G401 (cell line): Measurements from ENCODE around the gene MXD1. TPM values are rescaled to one million over a fixed set of nuclear protein-coding genes. Genes with fewer than 3 reads are reported as not detected.
"Not testable (repeated sequence)": the region's sequence is repeated elsewhere in the genome, so short reads cannot be mapped to it uniquely, and the experiment has no call there.

ENCODE experiments used
- DNase-seq: peaks from one replicate; pipeline ENCODE4 v3.0.0-alpha.2; 2015; ENCODE audit warnings: low spot score
- in situ Hi-C: cut with HindIII; loops from 2 replicates; pipeline ENCODE4 v1.10.0; 2016; ENCODE audit warnings: low sequenced_read_pairs, mixed read lengths
- total RNA-seq: library from RNA; depleted of rRNA; stranded (reverse); fragments of >200 nt; shearing (Covaris generic); gene quantifications from 2 replicates; pipeline ENCODE4 v1.2.3, GENCODE V29; 2014; rRNA removed

Gene MXD1, protein sequence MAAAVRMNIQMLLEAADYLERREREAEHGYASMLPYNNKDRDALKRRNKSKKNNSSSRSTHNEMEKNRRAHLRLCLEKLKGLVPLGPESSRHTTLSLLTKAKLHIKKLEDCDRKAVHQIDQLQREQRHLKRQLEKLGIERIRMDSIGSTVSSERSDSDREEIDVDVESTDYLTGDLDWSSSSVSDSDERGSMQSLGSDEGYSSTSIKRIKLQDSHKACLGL
- total RNA-seq = 4.8 and 5.2 TPM in 2 replicates

DNA sequence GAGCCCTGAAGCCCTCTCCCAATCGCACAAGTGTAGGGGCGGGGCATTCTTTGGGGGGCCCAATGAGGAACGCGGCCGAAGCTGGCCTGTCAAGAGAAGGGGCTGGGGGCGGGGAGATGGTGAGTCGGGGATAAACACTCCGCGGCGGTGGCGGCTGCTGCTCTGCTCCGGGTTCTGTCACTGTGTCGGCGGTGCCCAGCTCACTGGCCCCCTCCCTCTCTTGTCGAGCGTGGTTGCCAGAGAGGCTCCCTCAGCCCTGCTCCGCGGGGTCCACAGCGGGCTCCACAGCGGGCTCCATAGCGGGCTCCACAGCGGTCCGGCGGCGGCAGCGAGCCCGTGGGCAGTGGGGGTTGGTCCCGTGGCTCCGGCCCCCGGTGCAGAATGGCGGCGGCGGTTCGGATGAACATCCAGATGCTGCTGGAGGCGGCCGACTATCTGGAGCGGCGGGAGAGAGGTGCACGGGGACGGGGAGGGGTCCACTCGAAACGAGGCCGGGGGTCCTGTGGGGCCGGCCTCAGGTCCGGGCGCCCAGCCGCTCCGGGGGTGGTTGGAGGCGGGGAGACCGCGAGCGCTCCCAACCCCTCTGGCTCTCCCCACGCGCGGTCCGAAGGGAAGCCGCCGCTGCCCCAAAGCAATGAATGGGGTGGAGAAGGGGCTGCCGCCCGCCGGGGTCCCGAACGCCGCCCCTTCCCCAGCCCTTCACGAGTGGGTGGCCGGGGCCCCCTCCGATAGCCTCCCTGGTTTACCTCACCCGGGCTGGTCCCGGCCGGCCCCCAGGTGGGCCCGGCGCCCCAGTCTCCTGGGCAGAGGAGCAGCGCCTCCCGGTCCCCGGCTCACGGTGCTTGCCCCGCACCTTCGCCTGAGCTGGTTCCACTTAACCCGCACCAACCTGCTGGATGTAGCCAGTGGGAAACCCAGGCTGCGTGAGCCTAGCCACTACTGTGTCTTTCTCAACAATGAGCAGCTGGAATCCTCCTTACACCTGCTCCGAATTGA, at the start of gene MXD1:
TSS of gene MXD1 (plus strand) at position 160 of the 996 bp plus-strand sequence. CDS start at position 382, 222 bp downstream.
- in situ Hi-C loops = no loop called here
- peak; percentile 40 for DNase-seq

DNA sequence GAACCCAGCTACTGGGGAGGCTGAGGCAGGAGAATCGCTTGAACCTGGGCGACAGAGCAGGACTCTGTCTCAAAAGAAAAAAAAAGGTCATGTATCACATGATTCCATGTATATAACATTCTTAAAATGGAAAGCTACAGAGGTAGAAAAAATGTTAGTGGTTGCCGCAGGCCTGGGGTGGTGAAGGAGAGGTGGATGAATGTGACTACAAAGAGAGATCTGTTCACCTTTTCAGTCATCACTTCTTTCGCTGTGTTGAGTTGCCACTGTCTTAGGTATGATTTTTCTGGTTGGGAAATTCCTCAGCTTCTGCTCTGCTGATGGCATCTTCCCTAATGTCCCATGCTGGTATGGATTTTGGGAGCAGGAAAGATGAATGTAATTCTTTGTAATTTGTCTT, 26.5 kb upstream of the MXD1 start:
- in situ Hi-C loops = no loop called here
- DNase-seq = no peak

DNA sequence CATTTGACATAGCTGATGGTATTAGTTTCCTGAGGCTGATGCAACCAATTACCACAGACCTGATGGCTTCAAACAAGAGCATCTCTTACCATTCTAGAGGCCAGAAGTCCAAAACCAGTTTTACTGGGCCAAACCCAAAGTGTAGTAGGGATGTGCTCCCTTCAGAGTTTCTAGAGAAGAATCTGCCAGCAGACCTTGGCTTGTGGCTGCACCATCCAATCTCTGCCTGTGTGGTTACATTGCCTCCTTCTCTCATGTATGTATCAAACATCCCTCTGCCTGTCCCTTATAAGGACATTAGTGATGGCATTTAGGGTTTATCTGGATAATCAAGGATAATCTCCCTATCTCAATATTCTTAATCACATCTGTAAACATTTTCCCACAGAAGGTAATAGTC, 25.6 kb upstream of the MXD1 start:
- DNase-seq = no peak
- in situ Hi-C loops = no loop called here

DNA sequence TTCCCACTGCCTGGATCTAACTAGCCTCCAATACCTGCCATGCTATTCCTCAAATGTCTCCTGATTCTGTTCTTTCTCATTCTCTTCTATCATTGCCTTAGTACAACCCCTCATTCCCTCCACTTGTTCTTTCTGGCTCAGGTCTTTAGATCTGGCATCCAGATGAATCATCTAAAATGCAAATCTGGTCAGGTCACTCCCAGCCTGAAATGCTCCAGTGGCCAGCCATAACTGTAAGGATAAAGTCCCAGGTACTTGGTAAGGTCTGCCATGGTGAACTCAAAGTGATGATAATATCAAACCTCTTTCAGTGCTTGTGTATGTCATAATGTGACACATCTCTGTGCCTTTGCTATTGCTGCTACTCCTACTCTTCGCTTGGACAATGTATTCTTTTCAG, 24.0 kb upstream of the MXD1 start:
- DNase-seq = no peak
- in situ Hi-C loops = no loop called here

DNA sequence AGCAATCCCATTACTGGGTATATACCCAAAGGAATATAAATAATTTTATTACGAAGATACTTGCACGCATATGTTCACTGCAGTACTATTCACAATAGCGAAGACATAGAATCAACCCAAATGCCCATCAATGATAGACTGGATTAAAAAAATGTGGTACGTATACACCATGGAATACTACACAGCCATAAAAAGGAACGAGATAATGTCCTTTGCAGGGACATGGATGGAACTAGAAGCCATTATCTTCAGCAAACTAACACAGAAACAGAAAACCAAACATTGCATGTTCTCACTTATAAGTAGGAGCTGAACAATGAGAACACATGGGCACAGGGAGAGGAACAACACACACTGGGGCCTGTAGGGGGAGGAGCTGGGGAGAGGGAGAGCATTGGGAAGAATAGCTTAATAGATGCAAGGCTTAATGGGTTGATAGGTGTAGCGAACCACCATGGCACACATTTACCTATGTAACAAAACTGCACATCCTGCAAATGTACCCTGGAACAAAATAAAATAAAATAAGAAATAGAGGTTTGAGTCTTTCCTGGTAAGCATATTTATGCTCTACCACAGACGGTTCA, 22.0 kb upstream of the MXD1 start:
- in situ Hi-C loops, DNase-seq: not testable (repeated sequence)

DNA sequence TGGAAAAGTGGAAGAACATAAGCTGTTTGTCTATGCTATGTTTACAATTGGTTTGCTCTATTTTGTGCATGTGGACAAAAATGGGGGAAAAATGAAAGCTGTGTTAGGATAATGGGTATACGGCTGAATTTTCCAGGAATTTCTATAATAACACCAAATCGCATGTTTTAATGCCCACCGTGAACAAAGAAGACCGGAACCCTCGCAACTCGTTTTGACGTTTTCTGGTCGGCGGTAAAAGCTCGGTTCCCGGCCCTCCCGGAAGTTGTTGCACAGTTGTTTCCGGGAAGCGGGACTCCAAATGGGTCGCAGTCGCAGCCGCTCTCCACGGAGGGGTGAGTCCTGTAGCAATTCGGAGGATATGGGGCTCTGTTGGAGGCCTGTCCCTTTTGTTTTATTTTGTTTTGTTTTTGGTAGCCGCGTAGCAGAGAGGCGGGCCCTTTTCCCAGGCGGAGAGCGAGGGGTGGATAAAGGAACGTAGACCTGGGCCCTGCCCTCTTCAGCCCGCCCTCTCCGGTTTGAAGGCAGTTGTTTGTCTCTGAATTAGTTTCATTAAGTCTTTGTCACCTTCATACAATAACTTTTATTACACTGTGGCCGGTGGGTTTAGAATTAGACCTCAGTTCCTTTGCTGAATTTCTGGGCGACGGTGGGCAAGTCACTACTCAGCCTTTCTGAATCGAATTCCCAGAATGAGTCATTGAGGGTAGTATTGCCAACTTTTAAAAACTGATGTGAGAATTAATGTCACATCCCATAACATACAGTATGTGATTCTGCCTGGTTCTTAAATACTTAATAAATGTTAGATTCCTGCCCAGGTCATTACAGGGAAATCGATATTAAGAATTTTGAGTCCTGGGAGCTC, 21.0 kb upstream of the MXD1 start, which contains the start of gene SNRNP27:
TSS of gene SNRNP27 (plus strand) at position 273 of the 868 bp plus-strand sequence. CDS start at position 302, 29 bp downstream.
- DNase-seq = peak; percentile 87
- in situ Hi-C loops = no loop called here

DNA sequence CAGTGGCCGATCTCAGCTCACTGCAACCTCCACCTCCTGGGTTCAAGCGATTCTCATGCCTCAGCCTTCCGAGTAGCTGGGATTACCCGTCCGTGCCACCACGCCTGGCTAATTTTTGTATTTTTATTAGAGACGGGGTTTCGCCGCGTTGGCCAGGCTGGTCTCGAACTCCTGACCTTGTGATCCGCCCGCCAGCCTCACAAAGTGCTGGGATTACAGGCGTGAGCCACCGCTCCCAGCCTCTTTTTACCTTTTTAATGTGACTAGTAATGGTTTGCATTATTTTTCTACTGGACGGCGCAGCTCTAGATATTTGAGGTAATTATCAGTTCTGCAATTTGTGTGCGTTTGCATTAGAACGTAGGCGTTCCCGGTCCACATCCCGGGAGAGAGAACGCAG, 20.2 kb upstream of the MXD1 start:
- in situ Hi-C loops = not testable (repeated sequence)

DNA sequence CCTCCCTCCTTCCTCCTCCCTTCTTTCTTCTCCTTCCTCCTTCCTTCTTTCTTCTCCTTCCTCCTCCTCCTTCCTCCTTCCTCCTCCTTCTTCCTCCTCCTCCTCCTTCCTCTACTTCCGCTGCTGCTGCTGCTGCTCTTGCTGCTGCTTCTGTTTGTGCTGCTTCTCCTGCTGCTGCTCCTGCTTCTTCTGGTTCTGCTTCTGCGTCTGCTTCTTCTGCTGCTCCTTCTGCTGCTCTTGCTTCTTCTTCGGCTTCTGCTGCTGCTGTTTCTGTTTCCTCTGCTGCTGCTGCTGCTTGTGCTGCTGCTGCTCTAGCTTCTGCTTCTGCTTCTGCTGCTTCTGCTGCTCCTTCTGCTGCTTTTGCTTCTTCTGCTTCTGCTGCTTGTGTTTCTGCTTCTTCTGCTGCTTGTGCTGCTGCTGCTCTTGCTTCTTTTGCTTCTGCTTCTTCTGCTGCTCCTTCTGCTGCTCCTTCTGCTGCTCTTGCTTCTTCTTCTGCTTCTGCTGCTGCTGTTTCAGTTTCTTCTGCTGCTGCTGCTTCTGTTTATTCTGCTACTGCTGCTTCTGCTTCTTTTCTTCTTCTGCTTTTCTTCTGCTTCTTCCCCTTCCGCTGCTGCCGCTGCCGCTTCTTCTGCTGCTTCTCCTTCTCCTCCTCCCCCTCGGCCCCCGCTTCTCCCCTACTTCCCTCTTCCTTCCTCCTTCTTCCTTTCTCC, 12.5 kb upstream of the MXD1 start:
- DNase-seq = no peak
- in situ Hi-C loops = no loop called here

More for the DNA sequence above, 20.2 kb upstream of the MXD1 start:
- DNase-seq = not testable (repeated sequence)

DNA sequence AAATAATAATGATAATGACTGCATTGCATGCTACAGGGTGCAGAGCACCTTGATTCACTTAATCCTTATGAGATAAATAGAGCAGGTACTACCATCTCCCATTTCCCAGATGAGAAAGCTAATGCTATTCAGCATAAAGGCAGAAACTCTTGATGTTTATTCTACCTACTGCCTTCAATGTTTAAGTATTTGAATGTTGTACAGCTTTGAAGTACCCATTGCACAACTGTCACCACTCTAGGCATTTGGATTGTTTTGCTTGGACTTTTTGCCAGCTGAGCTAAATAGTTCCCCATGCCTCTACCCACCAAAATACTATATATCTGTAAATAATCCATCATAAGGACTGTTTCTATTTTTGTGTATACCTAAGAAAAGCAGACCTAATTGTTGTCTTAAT, 7.7 kb upstream of the MXD1 start:
- in situ Hi-C loops = no loop called here
- DNase-seq = no peak

DNA sequence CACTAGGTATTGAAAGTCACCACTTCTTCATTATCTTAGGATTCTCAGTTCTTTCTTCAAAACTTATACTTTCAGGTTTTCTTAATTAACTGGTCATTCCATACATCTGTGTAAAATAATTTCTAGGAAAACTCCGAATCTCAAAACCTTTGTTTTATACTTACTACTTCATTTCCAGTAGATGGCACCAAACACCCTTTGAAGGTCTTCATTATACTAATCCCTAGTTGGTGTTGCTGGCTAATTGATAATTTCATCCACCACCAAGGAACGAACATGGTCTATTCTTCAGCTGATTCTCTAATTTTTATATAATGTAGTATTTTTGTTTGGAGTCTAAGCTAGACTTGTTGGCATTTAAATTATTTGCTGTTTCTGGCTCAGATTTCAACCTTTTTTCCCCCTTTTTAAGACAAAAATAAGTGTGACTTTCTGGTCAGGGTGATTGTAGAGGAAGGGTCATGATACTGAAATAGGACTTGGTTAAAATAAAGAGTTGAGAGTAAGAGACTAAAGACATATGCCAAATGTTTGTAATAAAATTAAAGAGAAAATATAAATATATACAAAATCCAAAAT, 2.8 kb upstream of the MXD1 start:
- peak; percentile 77 for DNase-seq
- in situ Hi-C loops = no loop called here

DNA sequence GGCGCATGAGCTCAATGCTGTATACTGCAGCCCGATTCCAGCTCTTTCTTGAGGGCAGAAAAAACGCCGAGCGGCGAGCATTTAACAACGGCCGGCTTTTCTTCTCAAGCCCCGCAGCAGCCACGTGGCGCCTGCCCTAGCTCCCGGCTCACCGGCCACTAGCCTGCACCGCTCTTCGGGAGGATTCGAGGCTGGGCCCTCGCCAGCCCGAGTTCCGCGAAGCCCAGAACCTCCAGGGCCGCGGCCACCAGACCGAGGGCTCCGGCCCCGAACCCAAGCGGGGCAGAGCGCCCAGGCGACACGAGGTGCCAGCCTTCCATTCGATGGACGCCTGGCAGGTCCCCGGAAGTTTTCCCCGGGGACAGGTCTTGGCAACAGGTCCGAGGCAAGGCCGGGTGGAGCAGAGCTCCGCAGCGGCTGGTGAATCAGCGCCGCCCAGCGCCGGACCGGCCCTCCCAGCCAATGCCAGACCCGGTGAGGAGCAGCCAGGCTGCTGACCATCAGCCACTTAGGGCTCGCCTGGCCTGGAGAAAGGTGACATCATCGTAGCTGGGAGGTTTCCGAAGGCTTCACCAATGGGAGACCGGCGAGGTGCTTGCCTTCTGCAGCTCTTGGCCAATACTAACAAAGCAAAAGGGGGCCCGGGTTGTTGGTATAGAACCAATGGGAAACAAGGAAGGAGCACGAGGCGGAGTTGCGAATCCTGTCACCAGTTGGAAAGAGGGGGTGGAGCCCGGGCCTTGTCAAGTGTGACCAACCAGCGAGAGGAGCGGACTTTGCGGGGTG, 552 bp upstream of the MXD1 start:
- in situ Hi-C loops = no loop called here
- peak; percentile 100 for DNase-seq

DNA sequence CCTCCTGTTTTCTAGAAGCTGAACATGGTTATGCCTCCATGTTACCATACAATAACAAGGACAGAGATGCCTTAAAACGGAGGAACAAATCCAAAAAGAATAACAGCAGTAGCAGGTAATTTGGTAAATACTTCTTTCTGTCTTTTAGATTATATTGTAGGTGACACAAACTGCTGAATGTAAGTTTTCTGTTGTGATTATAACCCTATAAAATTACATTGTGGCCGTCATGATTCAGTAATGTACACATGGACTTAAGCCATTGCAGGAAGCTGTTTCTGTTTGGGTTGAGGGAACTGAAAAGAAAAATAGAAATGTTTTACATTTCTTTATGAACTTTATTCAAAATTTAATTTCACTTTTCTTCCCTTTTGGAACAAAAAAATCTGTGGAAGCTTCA, 1.2 kb downstream of the MXD1 start:
- no peak for DNase-seq
- in situ Hi-C loops = no loop called here

DNA sequence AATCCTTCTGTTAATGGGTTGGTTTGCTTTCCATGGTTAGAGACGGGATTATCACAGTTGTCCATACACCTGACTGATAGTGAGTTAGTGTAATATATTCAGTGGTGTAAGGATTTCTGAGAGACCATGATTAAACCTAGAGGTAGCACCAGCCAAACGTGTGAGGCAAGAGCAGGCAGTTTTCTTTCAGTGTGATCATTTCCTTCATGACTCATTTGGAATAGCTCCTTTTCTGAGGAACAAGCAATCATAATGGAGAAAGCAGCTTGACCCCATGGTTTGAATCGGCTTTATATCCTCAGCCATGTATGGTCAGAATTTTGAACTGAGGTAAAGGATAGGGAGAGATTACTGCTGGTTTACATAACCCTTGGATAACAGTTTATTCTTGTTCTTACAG, 2.9 kb downstream of the MXD1 start:
- DNase-seq = no peak
- in situ Hi-C loops = no loop called here

DNA sequence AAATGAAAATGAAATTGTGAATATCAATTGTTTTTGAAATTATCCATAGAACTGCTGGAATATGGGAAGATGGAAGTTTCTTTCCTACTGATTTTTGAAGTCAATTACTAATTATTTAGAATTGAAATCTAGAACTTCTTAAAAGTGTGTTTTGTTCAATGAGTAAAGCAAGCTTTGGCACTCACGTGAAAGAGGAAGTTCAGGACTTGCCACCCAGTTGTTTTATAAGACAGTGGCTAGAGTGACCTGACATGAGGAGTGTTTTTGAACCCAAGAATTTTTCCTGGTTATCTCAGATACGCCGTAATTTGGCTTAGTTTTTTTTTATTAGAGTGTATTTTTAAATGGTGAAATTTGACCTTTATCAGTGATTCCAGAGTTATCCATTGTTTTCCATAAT, 3.5 kb downstream of the MXD1 start:
- in situ Hi-C loops = no loop called here
- DNase-seq = no peak

DNA sequence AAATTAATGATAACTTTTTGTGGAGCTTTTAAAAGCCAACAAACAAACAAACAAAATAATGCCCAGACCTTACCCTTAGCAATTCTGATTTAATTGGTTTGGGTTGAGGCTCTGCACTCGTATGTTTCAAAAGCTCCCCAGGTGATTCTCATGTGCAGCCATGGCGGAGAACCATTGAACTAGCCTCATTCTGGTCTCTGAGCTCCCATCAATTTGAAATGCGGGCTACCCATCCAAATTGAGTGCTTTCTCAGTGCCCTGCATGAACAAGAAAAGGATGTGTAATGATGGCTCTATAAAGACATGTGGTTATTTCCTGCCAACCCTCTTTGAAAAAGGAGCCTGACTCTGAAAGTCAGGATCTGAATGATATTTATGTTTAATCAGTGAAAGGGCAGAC, 8.2 kb downstream of the MXD1 start:
- no peak for DNase-seq
- in situ Hi-C loops = no loop called here

DNA sequence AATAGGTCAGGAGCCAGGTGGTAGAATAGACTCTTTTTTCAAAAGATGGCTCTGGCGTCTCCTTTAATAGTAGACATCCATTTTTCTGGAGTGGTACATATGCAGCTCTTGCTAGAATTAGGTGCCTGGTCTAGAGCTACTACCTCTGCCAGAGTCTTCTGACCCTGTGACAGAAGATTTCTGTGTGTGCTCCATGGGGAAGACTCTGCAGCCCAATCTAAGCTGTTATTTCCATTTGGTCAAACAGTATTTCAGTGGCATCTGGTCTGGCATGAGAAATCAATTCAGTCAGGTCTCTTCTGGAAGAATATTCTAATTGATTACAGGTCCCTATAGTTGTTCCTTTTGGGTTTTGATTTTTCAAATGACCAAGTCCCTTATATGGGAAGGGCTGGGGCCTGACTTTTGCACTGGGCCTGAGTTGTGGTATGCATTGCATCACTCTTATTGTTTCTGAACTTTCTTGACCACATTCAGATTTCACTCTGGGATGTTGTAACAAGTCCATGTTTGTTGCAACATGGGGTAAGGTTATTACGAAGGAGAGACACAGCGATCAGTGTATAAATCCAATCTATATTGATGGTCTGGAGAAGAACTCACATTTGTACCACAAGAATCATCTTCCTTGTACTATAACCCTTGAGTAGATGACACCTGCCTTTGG, 12.1 kb downstream of the MXD1 start:
- DNase-seq = no peak
- in situ Hi-C loops = no loop called here
